GM21717 (cell line): Measurements from ENCODE around the gene KDM3B.

Experiments used
- ATAC-seq: cut with Tn5 transposase; IDR thresholded peaks from one replicate; pipeline ENCODE4 v1.9.1; 2021; ENCODE audit warnings: mild to moderate bottlenecking, moderate library complexity; ENCODE audit not compliant: unreplicated experiment

KDM3B gene

GRCh38 chr5:138349852-138350562 lies 2.5 kb upstream of the KDM3B start:
- ATAC-seq = no peak

GRCh38 chr5:138350563-138350890 lies 2.0 kb upstream of the KDM3B start:
- no peak for ATAC-seq

GRCh38 chr5:138351056-138351455 lies 1.4 kb upstream of the KDM3B start:
- no peak for ATAC-seq

GRCh38 chr5:138351517-138351916 lies 968 bp upstream of the KDM3B start:
- no peak for ATAC-seq

- ATAC-seq = peak; percentile 42
Measured at GRCh38 chr5:138352722-138353559, 456 bp downstream of the KDM3B start.

- ATAC-seq = no peak
Measured at GRCh38 chr5:138353560-138354080, 1.1 kb downstream of the KDM3B start.

GRCh38 chr5:138354387-138354786 lies 1.9 kb downstream of the KDM3B start:
- ATAC-seq = no peak

- ATAC-seq = no peak
Measured at GRCh38 chr5:138354926-138355378, 2.5 kb downstream of the KDM3B start.

GRCh38 chr5:138359621-138360020 lies 7.1 kb downstream of the KDM3B start:
- no peak for ATAC-seq

- ATAC-seq = no peak
Measured at GRCh38 chr5:138360941-138361452, 8.5 kb downstream of the KDM3B start.

GRCh38 chr5:138364576-138364975 lies 12.1 kb downstream of the KDM3B start:
- ATAC-seq = no peak

- ATAC-seq = no peak
Measured at GRCh38 chr5:138366632-138367382, 14.3 kb downstream of the KDM3B start.

GRCh38 chr5:138369261-138369660 lies 16.8 kb downstream of the KDM3B start:
- ATAC-seq = no peak

- ATAC-seq = no peak
Measured at GRCh38 chr5:138369706-138370105, 17.2 kb downstream of the KDM3B start.

GRCh38 chr5:138370537-138370936 lies 18.1 kb downstream of the KDM3B start:
- ATAC-seq = no peak

GRCh38 chr5:138371454-138371853 lies 19.0 kb downstream of the KDM3B start:
- no peak for ATAC-seq

- peak; percentile 74 for ATAC-seq
Measured at GRCh38 chr5:138372225-138372624, 19.7 kb downstream of the KDM3B start.

GRCh38 chr5:138372653-138373052 lies 20.2 kb downstream of the KDM3B start:
- ATAC-seq = no peak

- no peak for ATAC-seq
Measured at GRCh38 chr5:138382347-138382746, 29.9 kb downstream of the KDM3B start.

- ATAC-seq = no peak
Measured at GRCh38 chr5:138385660-138386059, 33.2 kb downstream of the KDM3B start.

GRCh38 chr5:138386290-138386689 lies 33.8 kb downstream of the KDM3B start:
- no peak for ATAC-seq
